ENCODE results near the gene RBP7. TPM values are rescaled to one million over a fixed set of nuclear protein-coding genes. Genes with fewer than 3 reads are reported as not detected.

The RBP7 gene
- total RNA-seq (2014; rRNA removed) (6.0 and 7.5 TPM in 2 replicates), Bru-seq, nascent RNA (percentile 35 among the genes with signal in this experiment), BruChase-seq, experiment 1, labeled RNA remaining after a 6-hour chase (percentile 38 among the genes with signal in this experiment), BruChase-seq, experiment 2, labeled RNA remaining after a 2-hour chase (percentile 30 among the genes with signal in this experiment)
- long read RNA-seq, transcript RBP7-201 (4 exons, 636 nt): major isoform, 6 of 6 reads
- long read RNA-seq, partial matches to known transcripts: 0 of 6 reads
- long read RNA-seq, other reads (novel, unspliced or antisense): 0 of 6 reads

DNA sequence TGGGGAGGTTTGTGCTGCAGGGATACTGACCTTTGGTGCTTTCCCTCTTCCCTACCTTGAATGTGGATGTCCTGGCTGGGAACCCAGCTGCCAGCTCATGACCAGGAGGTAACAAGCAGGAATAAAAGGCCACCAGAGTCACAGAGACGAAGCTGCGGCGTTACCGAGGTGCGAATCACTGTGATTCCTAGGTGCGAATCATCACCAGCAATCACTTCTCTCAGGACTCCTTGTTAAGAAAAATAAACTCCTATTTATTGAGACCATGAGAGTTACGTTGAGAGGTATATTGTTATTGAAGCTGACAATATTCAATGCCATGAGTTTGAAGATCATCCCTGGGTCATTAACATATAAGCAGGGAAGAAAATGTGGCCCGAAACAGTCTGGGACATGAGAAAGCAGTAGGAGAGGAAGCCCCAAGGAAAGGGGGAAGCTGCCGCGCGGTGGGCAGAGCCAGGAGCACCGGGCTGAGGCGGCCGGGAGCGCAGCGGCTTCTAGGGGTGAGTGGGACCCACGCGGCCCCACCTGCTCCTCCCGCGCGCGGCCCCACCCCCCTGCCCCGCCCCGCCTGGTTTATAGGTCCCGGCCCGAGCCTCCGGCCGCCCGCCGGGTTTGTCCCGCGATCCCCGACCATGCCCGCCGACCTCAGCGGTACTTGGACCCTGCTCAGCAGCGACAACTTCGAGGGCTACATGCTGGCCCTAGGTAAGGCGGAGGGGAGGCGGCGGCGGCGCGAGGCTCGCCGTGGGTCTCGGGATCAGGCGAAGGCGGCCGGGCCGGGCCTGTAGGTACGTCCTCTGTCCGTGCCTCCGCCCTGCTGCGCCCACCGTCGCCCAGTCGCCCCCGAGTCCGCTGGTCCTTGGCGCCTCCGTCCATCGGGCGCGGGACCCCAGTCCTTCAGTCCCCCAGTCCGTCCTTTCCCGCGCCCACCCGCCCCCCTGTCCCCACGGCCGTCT, at the start of gene RBP7:
Gene RBP7 (plus strand): TSS at position 605 of the 959 bp plus-strand sequence. CDS start 31 bp downstream, at position 636.
- H3K27me3 ChIP-seq (ENCODE audit: low read length): no peaks in the 10 kb centered on the region
- H2AFZ ChIP-seq (ENCODE audit: low read length): peak within 1 kb of the TSS; percentile 88
- intact Hi-C loops (cut with micrococcal nuclease): loop anchor here (5.0 kb wide), 1 partner anchor 35 kb away; the partner anchor contains the start of gene UBE4B
- peak; percentile 23 for DNase-seq
- H3K4me1 ChIP-seq (ENCODE audit: insufficient read depth, low read length): peaks cover 6% of the 10 kb centered on the region; the same call in 1 of the 2 replicates
- peaks cover 4% of the 10 kb centered on the region for H3F3A ChIP-seq (ENCODE audit: low read length, unreplicated experiment)
- no peaks in the 10 kb centered on the region for H3K36me3 ChIP-seq (ENCODE audit: low read depth, low read length)
- CTCF ChIA-PET: no interaction called here
- no peaks in the 10 kb centered on the region for H4K20me1 ChIP-seq (ENCODE audit: low read length)
- peak within 1 kb of the TSS; percentile 60 for H3K4me3 ChIP-seq (ENCODE audit: low read length)
- H3K4me2 ChIP-seq (ENCODE audit: low read length): peak within 1 kb of the TSS; percentile 85
- no peaks in the 10 kb centered on the region for H3K79me2 ChIP-seq (ENCODE audit: low read length)
- TF ChIP-seq, protein P1, sequence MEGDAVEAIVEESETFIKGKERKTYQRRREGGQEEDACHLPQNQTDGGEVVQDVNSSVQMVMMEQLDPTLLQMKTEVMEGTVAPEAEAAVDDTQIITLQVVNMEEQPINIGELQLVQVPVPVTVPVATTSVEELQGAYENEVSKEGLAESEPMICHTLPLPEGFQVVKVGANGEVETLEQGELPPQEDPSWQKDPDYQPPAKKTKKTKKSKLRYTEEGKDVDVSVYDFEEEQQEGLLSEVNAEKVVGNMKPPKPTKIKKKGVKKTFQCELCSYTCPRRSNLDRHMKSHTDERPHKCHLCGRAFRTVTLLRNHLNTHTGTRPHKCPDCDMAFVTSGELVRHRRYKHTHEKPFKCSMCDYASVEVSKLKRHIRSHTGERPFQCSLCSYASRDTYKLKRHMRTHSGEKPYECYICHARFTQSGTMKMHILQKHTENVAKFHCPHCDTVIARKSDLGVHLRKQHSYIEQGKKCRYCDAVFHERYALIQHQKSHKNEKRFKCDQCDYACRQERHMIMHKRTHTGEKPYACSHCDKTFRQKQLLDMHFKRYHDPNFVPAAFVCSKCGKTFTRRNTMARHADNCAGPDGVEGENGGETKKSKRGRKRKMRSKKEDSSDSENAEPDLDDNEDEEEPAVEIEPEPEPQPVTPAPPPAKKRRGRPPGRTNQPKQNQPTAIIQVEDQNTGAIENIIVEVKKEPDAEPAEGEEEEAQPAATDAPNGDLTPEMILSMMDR (conservative IDR thresholded peaks at IDR 0.05; ENCODE audit: low read depth, low read length): no peak
- no peak for TF ChIP-seq EZH2phosphoT487 (IDR thresholded peaks at IDR 0.05; ENCODE audit: borderline replicate concordance, low read length)
- no peak for TF ChIP-seq EZH2 (IDR thresholded peaks at IDR 0.05; ENCODE audit: low read length, unreplicated experiment)
- BruUV-seq (replicated peaks): no TSS peak
- no peak within 1 kb of the TSS for H3K27ac ChIP-seq (ENCODE audit: low read length)
- H3K9ac ChIP-seq (ENCODE audit: low read length): peak within 1 kb of the TSS; percentile 11; the same call in 1 of the 2 replicates
- H3K9me3 ChIP-seq (ENCODE audit: low read length): no peaks in the 10 kb centered on the region
- no peaks in the 10 kb centered on the region for H3K9me2 ChIP-seq (replicated peaks; ENCODE audit: low read length)
- POLR2A ChIA-PET (ENCODE audit: unreplicated experiment): no interaction called here
- ATAC-seq: peak; percentile 75

DNA sequence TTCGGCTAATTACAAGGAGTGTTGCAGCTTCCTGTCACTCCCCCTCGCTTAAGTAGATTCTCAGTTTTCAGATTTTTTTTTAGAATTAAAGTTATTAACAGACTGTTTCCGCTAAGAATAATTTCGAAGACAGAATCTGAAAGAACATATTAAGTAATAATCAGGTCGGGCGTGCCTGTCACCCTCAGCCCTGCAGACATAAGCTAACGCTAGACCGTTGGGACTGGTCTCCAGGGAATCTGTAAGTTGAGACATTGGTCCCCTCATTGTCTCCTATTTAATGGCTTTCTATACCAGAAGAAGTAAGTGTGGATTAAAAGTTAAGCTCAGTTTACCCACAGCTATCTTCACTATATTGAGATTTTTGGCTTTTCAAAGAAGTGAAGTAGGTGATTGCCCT, 39.3 kb upstream of the RBP7 start:
- ATAC-seq (no peak), DNase-seq (no peak)
- no peaks in the 10 kb centered on the region for H3K9me3 ChIP-seq (ENCODE audit: low read length)
- no peak overlapping the region for H2AFZ ChIP-seq (ENCODE audit: low read length)
- intact Hi-C loops (cut with micrococcal nuclease): loop anchor here (10.0 kb wide), 1 partner anchor 377 kb away; no protein-coding TSS in a partner anchor
- no TSS peak for BruUV-seq (replicated peaks)
- CTCF ChIA-PET: no interaction called here
- POLR2A ChIA-PET (ENCODE audit: unreplicated experiment): no interaction called here
- no peaks in the 10 kb centered on the region for H4K20me1 ChIP-seq (ENCODE audit: low read length)
- H3K9ac ChIP-seq (ENCODE audit: low read length): no peak overlapping the region
- H3K27me3 ChIP-seq (ENCODE audit: low read length): no peaks in the 10 kb centered on the region
- H3K4me3 ChIP-seq (ENCODE audit: low read length): no peak overlapping the region
- no peaks in the 10 kb centered on the region for H3K4me1 ChIP-seq (ENCODE audit: insufficient read depth, low read length)
- H3F3A ChIP-seq (ENCODE audit: low read length, unreplicated experiment): no peaks in the 10 kb centered on the region
- H3K27ac ChIP-seq (ENCODE audit: low read length): no peak overlapping the region
- H3K4me2 ChIP-seq (ENCODE audit: low read length): no peak overlapping the region
- no peaks in the 10 kb centered on the region for H3K79me2 ChIP-seq (ENCODE audit: low read length)
- no peaks in the 10 kb centered on the region for H3K9me2 ChIP-seq (replicated peaks; ENCODE audit: low read length)
- TF ChIP-seq EZH2 (IDR thresholded peaks at IDR 0.05; ENCODE audit: low read length, unreplicated experiment): no peak
- TF ChIP-seq EZH2phosphoT487 (IDR thresholded peaks at IDR 0.05; ENCODE audit: borderline replicate concordance, low read length): no peak
- no peaks in the 10 kb centered on the region for H3K36me3 ChIP-seq (ENCODE audit: low read depth, low read length)

DNA sequence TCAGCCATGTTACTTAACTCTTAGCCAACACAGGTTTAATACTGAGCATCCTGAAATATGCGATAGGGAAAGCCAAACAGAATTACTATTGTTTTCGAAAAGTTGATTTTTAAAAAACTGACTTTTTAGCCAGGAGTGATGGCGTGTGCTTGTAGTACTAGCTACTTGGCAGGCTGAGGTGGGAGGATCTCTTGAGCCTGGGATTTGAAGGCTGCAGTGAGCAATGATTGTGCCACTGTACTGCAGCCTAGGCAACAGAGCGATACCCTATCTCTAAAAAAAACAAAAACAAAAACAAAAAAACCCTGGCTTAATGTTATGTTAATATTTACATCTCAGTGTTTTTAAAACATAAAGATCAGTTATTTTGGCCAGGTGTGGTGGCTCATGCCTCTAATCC, 37.0 kb upstream of the RBP7 start:
- ATAC-seq (no peak), DNase-seq (no peak)
- H2AFZ ChIP-seq (ENCODE audit: low read length): no peak overlapping the region
- no TSS peak for BruUV-seq (replicated peaks)
- no peaks in the 10 kb centered on the region for H3K9me3 ChIP-seq (ENCODE audit: low read length)
- H3K4me3 ChIP-seq (ENCODE audit: low read length): no peak overlapping the region
- TF ChIP-seq EZH2 (IDR thresholded peaks at IDR 0.05; ENCODE audit: low read length, unreplicated experiment): no peak
- TF ChIP-seq, protein P1 (conservative IDR thresholded peaks at IDR 0.05; ENCODE audit: low read depth, low read length): no peak
- TF ChIP-seq EZH2phosphoT487 (IDR thresholded peaks at IDR 0.05; ENCODE audit: borderline replicate concordance, low read length): no peak
- no peaks in the 10 kb centered on the region for H3K79me2 ChIP-seq (ENCODE audit: low read length)
- H3K9ac ChIP-seq (ENCODE audit: low read length): no peak overlapping the region
- no peaks in the 10 kb centered on the region for H3K9me2 ChIP-seq (replicated peaks; ENCODE audit: low read length)
- no peaks in the 10 kb centered on the region for H3F3A ChIP-seq (ENCODE audit: low read length, unreplicated experiment)
- intact Hi-C loops (cut with micrococcal nuclease): no loop called here
- no peaks in the 10 kb centered on the region for H3K27me3 ChIP-seq (ENCODE audit: low read length)
- no peaks in the 10 kb centered on the region for H3K4me1 ChIP-seq (ENCODE audit: insufficient read depth, low read length)
- POLR2A ChIA-PET (ENCODE audit: unreplicated experiment): no interaction called here
- H3K36me3 ChIP-seq (ENCODE audit: low read depth, low read length): no peaks in the 10 kb centered on the region
- H3K4me2 ChIP-seq (ENCODE audit: low read length): no peak overlapping the region
- CTCF ChIA-PET: no interaction called here
- no peak overlapping the region for H3K27ac ChIP-seq (ENCODE audit: low read length)
- no peaks in the 10 kb centered on the region for H4K20me1 ChIP-seq (ENCODE audit: low read length)
